ENCODE results near the gene ADARB2. TPM values are rescaled to one million over a fixed set of nuclear protein-coding genes. Genes with fewer than 3 reads are reported as not detected.

ADARB2 gene
- total and polyA plus RNA-seq, 10 of the 15 experiments (the other 5 are each of a cell fraction or from before 2014, with no cell fraction given) = 0.02 to 4.1 (median 0.76) TPM

- Histone ChIP-seq H4K20me1 (ENCODE audit: control insufficient read depth, insufficient read depth) (no peaks in the 10 kb centered on the region), H3K9me3 (replicated peaks; ENCODE audit: control insufficient read depth, insufficient read depth, low read length) (no peaks in the 10 kb centered on the region), H3K27me3 (replicated peaks in 1 of 2; ENCODE audit: control insufficient read depth in 2 of 2, insufficient read depth in 2 of 2, low read length in 1 of 2) (peaks cover 0 to 2% of the 10 kb centered on the region in 2 experiments; a peak in 2 of 4 replicates), H2AFZ (ENCODE audit: control insufficient read depth, low read depth, low read length) (no peak overlapping the region), H3K79me2 (ENCODE audit: control insufficient read depth, insufficient read depth, low read length) (no peaks in the 10 kb centered on the region), H3K4me1 (ENCODE audit: control insufficient read depth, insufficient read depth, low read length) (no peaks in the 10 kb centered on the region), H3K4me2 (ENCODE audit: control insufficient read depth, insufficient read depth) (no peak overlapping the region), H3K36me3 (ENCODE audit: control insufficient read depth in 2 of 2, insufficient read depth in 2 of 2, low read length in 1 of 2) (no peaks in the 10 kb centered on the region), H3K4me3 (no peak overlapping the region), H3K27ac (ENCODE audit: control insufficient read depth, insufficient read depth) (no peak overlapping the region), H3K9ac (ENCODE audit: control insufficient read depth, insufficient read depth, low read length) (no peak overlapping the region)
- intact Hi-C loops (cut with micrococcal nuclease; ENCODE audit: unreplicated experiment) (no loop called here), in situ Hi-C loops (cut with MboI) (no loop called here)
- ChIA-PET POLR2A (no interaction called here), CTCF (interaction anchor here (0.5 kb wide), 1 partner anchor 94 kb away, joined by 3 read pairs; no protein-coding TSS in a partner anchor), SMC1A (ENCODE audit: uncharacterized antibody, unreplicated experiment) (interaction anchor here (1.0 kb wide), 1 partner anchor 12 kb away, joined by 4 read pairs; no protein-coding TSS in a partner anchor), RAD21 (ENCODE audit: unreplicated experiment) (no interaction called here)
- FAIRE-seq = no peak
- 31% methylated on average over 21 of the region's 23 CpGs for WGBS (ENCODE audit: insufficient coverage, insufficient replicate concordance, low lambda C conversion rate, missing lambda C conversion rate)
- ATAC-seq = no peak
- DNase-seq (ENCODE audit: low read depth, low spot score) = no peak
- BruUV-seq (replicated peaks) = no TSS peak
- TF ChIP-seq NKRF (conservative IDR thresholded peaks at IDR 0.05) (no peak), KAT2A (conservative IDR thresholded peaks at IDR 0.05; ENCODE audit: control insufficient read depth, low read depth, low read length) (no peak), HDAC2 (IDR thresholded peaks at IDR 0.05) (no peak), ZZZ3 (IDR thresholded peaks at IDR 0.05; ENCODE audit: control insufficient read depth, insufficient read length, low read depth) (no peak), ESRRA (IDR thresholded peaks at IDR 0.05; ENCODE audit: low read length) (no peak), SREBF2 (IDR thresholded peaks at IDR 0.05; ENCODE audit: low read length) (no peak), ZNF217 (IDR thresholded peaks at IDR 0.05) (no peak), MXI1 (IDR thresholded peaks at IDR 0.05; ENCODE audit: low read depth, low read length) (no peak), NFXL1 (IDR thresholded peaks at IDR 0.05; ENCODE audit: borderline replicate concordance) (no peak), NFYB (IDR thresholded peaks at IDR 0.05; ENCODE audit: insufficient read depth, low read depth, low read length) (no peak), SRF (IDR thresholded peaks at IDR 0.05; ENCODE audit: low read depth in 2 of 2, low read length in 2 of 2) (no peak), CHD2 (IDR thresholded peaks at IDR 0.05; ENCODE audit: borderline replicate concordance, low read depth, low read length) (no peak), TCF3 (IDR thresholded peaks at IDR 0.05; ENCODE audit: borderline replicate concordance, insufficient read depth, low read depth, low read length) (no peak), CHD1 (IDR thresholded peaks at IDR 0.05; ENCODE audit: low read depth, low read length) (no peak), RAD51 (IDR thresholded peaks at IDR 0.05) (no peak), CUX1 (IDR thresholded peaks at IDR 0.05; ENCODE audit: insufficient replicate concordance, low read depth, low read length) (no peak), EGR1 (IDR thresholded peaks at IDR 0.05; ENCODE audit: borderline replicate concordance in 1 of 2, low read depth in 2 of 2, low read length in 2 of 2) (no peak), ETV6 (conservative IDR thresholded peaks at IDR 0.05 in 1 of 2, IDR thresholded peaks at IDR 0.05 in 1 of 2; ENCODE audit: borderline replicate concordance in 1 of 2, low read depth in 1 of 2) (no peak)
These were observed 568.0 kb downstream of the ADARB2 start for GRCh38 chr10:1169186-1169885.

Data from GM12878 (cell line).